Measurements from ENCODE around the gene FAT4.

- no peak for TF ChIP-seq ELF4 (IDR thresholded peaks at IDR 0.05)
- no peak for TF ChIP-seq BHLHE40 (IDR thresholded peaks at IDR 0.05; ENCODE audit: borderline replicate concordance)
- TF ChIP-seq FOXK2 (IDR thresholded peaks at IDR 0.05), result no peak
- no peak for TF ChIP-seq PKNOX1 (IDR thresholded peaks at IDR 0.05)
- TF ChIP-seq SP1 (IDR thresholded peaks at IDR 0.05), result no peak
- no peak for TF ChIP-seq TARDBP (IDR thresholded peaks at IDR 0.05)
- TF ChIP-seq FOXM1 (IDR thresholded peaks at IDR 0.05; ENCODE audit: borderline replicate concordance), result no peak
- no peak for TF ChIP-seq L3MBTL2 (conservative IDR thresholded peaks at IDR 0.05)
- TF ChIP-seq LEF1 (IDR thresholded peaks at IDR 0.05; ENCODE audit: borderline replicate concordance), result no peak
- no peak for TF ChIP-seq ZNF384 (IDR thresholded peaks at IDR 0.05)
- no peak for TF ChIP-seq FOXA1 (IDR thresholded peaks at IDR 0.05)
- no peak for TF ChIP-seq NFRKB (IDR thresholded peaks at IDR 0.05)
Observed at GRCh38 chr4:125311503-125311902, 3.3 kb upstream of the FAT4 start.

Measured in HEK293T (cell line).